ENCODE data around the gene DBN1. TPM values are rescaled to one million over a fixed set of nuclear protein-coding genes. Genes with fewer than 3 reads are reported as not detected.
"Not testable (repeated sequence)": the region's sequence is repeated elsewhere in the genome, so short reads cannot be mapped to it uniquely, and the experiment has no call there.

DBN1 gene
- total RNA-seq, 1 donor from 2014 or later, result 371 TPM

- Histone ChIP-seq H3K27me3 (ENCODE audit: insufficient read depth, low read length) (no peaks in the 10 kb centered on the region), H3K36me3 (ENCODE audit: insufficient read depth, low read length) (peaks cover 42% of the 10 kb centered on the region), H3K9me3 (ENCODE audit: insufficient read depth, low read depth, low read length) (no peaks in the 10 kb centered on the region), H3K4me2 (ENCODE audit: low read length) (no peak overlapping the region), H3K4me1 (ENCODE audit: insufficient read depth, low read length) (peaks cover 57% of the 10 kb centered on the region), H3K79me2 (ENCODE audit: insufficient read depth, low read length) (peaks cover 64% of the 10 kb centered on the region), H3K9ac (ENCODE audit: low read length) (no peak overlapping the region), H2AFZ (ENCODE audit: low read depth, low read length) (no peak overlapping the region), H3K4me3 (ENCODE audit: insufficient read depth, low read depth, low read length) (no peak overlapping the region), H4K20me1 (ENCODE audit: insufficient read depth, low read length) (peaks cover 97% of the 10 kb centered on the region), H3K27ac (ENCODE audit: low read depth, low read length) (no peak overlapping the region)
- H3K27me3 Mint-ChIP-seq (ENCODE audit: low read depth, unreplicated experiment), result no peaks in the 10 kb centered on the region
- peaks cover 49% of the 10 kb centered on the region for H3K4me1 Mint-ChIP-seq (ENCODE audit: low read depth, unreplicated experiment)
- FAIRE-seq, result no peak
- no peak overlapping the region for H3K27ac Mint-ChIP-seq (ENCODE audit: unreplicated experiment)
- H3K4me3 Mint-ChIP-seq (ENCODE audit: unreplicated experiment), result no peak overlapping the region
- no peak for DNase-seq (ENCODE audit: low read depth)
- TF ChIP-seq EZH2 (IDR thresholded peaks at IDR 0.05; ENCODE audit: insufficient read depth, low read length), result no peak
- no peak for TF ChIP-seq CTCF (IDR thresholded peaks at IDR 0.05; ENCODE audit: insufficient read depth, low read depth, low read length)
- peaks cover 35% of the 10 kb centered on the region for H3K36me3 Mint-ChIP-seq (ENCODE audit: low read depth, unreplicated experiment)
- H3K9me3 Mint-ChIP-seq (ENCODE audit: unreplicated experiment), result no peaks in the 10 kb centered on the region
Measured at GRCh38 chr5:177486256-177486655, 12.8 kb upstream of the DBN1 start.

GRCh38 chr5:177485753-177486152 is 12.3 kb upstream of the DBN1 start:
- H3K9ac ChIP-seq (ENCODE audit: low read length); H3K9me3 Mint-ChIP-seq (ENCODE audit: unreplicated experiment); H3K4me3 ChIP-seq (ENCODE audit: insufficient read depth, low read depth, low read length); H3K9me3 ChIP-seq (ENCODE audit: insufficient read depth, low read depth, low read length); H3K27ac ChIP-seq (ENCODE audit: low read depth, low read length); H3K27me3 ChIP-seq (ENCODE audit: insufficient read depth, low read length); DNase-seq (ENCODE audit: low read depth); FAIRE-seq; H2AFZ ChIP-seq (ENCODE audit: low read depth, low read length); H3K4me2 ChIP-seq (ENCODE audit: low read length); H3K27me3 Mint-ChIP-seq (ENCODE audit: low read depth, unreplicated experiment): not testable (repeated sequence)
- Mint-ChIP-seq H3K27ac (ENCODE audit: unreplicated experiment) (peak overlapping the region; percentile 84), H3K4me1 (ENCODE audit: low read depth, unreplicated experiment) (peaks cover 47% of the 10 kb centered on the region), H3K36me3 (ENCODE audit: low read depth, unreplicated experiment) (peaks cover 35% of the 10 kb centered on the region), H3K4me3 (ENCODE audit: unreplicated experiment) (peak overlapping the region; percentile 60)
- Histone ChIP-seq H3K36me3 (ENCODE audit: insufficient read depth, low read length) (peaks cover 41% of the 10 kb centered on the region), H3K4me1 (ENCODE audit: insufficient read depth, low read length) (peaks cover 52% of the 10 kb centered on the region), H3K79me2 (ENCODE audit: insufficient read depth, low read length) (peaks cover 59% of the 10 kb centered on the region), H4K20me1 (ENCODE audit: insufficient read depth, low read length) (peaks cover 93% of the 10 kb centered on the region)

GRCh38 chr5:177484902-177485549 is 11.6 kb upstream of the DBN1 start:
- no peak overlapping the region for H3K4me3 ChIP-seq (ENCODE audit: insufficient read depth, low read depth, low read length)
- peak overlapping the region; percentile 10 for H3K9ac ChIP-seq (ENCODE audit: low read length)
- H3K36me3 ChIP-seq (ENCODE audit: insufficient read depth, low read length), result peaks cover 41% of the 10 kb centered on the region
- Mint-ChIP-seq H3K27ac (ENCODE audit: unreplicated experiment) (peak overlapping the region; percentile 88), H3K36me3 (ENCODE audit: low read depth, unreplicated experiment) (peaks cover 35% of the 10 kb centered on the region), H3K27me3 (ENCODE audit: low read depth, unreplicated experiment) (no peaks in the 10 kb centered on the region), H3K9me3 (ENCODE audit: unreplicated experiment) (no peaks in the 10 kb centered on the region), H3K4me3 (ENCODE audit: unreplicated experiment) (peak overlapping the region; percentile 60), H3K4me1 (ENCODE audit: low read depth, unreplicated experiment) (peaks cover 51% of the 10 kb centered on the region)
- H3K79me2 ChIP-seq (ENCODE audit: insufficient read depth, low read length), result peaks cover 52% of the 10 kb centered on the region
- H3K4me1 ChIP-seq (ENCODE audit: insufficient read depth, low read length), result peaks cover 49% of the 10 kb centered on the region
- H3K4me2 ChIP-seq (ENCODE audit: low read length), result peak overlapping the region; percentile 13
- no peak overlapping the region for H2AFZ ChIP-seq (ENCODE audit: low read depth, low read length)
- FAIRE-seq, result no peak
- no peak for TF ChIP-seq EZH2 (IDR thresholded peaks at IDR 0.05; ENCODE audit: insufficient read depth, low read length)
- TF ChIP-seq CTCF (IDR thresholded peaks at IDR 0.05; ENCODE audit: insufficient read depth, low read depth, low read length), result no peak
- H4K20me1 ChIP-seq (ENCODE audit: insufficient read depth, low read length), result peaks cover 91% of the 10 kb centered on the region
- no peak for DNase-seq (ENCODE audit: low read depth)
- no peaks in the 10 kb centered on the region for H3K27me3 ChIP-seq (ENCODE audit: insufficient read depth, low read length)
- no peaks in the 10 kb centered on the region for H3K9me3 ChIP-seq (ENCODE audit: insufficient read depth, low read depth, low read length)
- no peak overlapping the region for H3K27ac ChIP-seq (ENCODE audit: low read depth, low read length)

Data from astrocyte (in vitro differentiated cells and primary cell).